NOMO-1 (cell line): ENCODE measurements around the gene OS9.

Experiments used
- DNase-seq, 2 experiments: peaks; one replicate each; lab custom pipeline; 2025; ENCODE audit not compliant: unreplicated experiment in 2 of 2; lab: John Stamatoyannopoulos, UW

The OS9 gene

GRCh38 chr12:57722716-57723629 is 29.0 kb downstream of the OS9 start:
- no peak for DNase-seq

- no peak for DNase-seq
Observed at GRCh38 chr12:57723630-57723962, 29.7 kb downstream of the OS9 start.

- DNase-seq, result no peak
Observed at GRCh38 chr12:57724003-57724935, 30.3 kb downstream of the OS9 start.

GRCh38 chr12:57724936-57725740 is 31.2 kb downstream of the OS9 start:
- no peak for DNase-seq

GRCh38 chr12:57725851-57726150 is 31.9 kb downstream of the OS9 start:
- no peak for DNase-seq

- DNase-seq, result no peak
Observed at GRCh38 chr12:57726151-57726883, 32.4 kb downstream of the OS9 start.

- DNase-seq, result no peak
Observed at GRCh38 chr12:57726884-57727757, 33.2 kb downstream of the OS9 start.

GRCh38 chr12:57727758-57728395 is 33.9 kb downstream of the OS9 start:
- no peak for DNase-seq

GRCh38 chr12:57729321-57729844 is 35.5 kb downstream of the OS9 start:
- no peak for DNase-seq

- DNase-seq, result no peak
Observed at GRCh38 chr12:57730336-57731067, 36.6 kb downstream of the OS9 start.

- DNase-seq, result no peak
Observed at GRCh38 chr12:57731411-57732080, 37.6 kb downstream of the OS9 start.

- no peak for DNase-seq
Observed at GRCh38 chr12:57732270-57732669, 38.3 kb downstream of the OS9 start.

- DNase-seq, result no peak
Observed at GRCh38 chr12:57732726-57733593, 39.0 kb downstream of the OS9 start.

GRCh38 chr12:57733928-57734327 is 40.0 kb downstream of the OS9 start:
- no peak for DNase-seq

GRCh38 chr12:57734591-57734990 is 40.7 kb downstream of the OS9 start:
- no peak for DNase-seq

- DNase-seq, result no peak
Observed at GRCh38 chr12:57735198-57735855, 41.4 kb downstream of the OS9 start.
